K562 (cell line): ENCODE results near the gene AMDHD2. TPM values are rescaled to one million over a fixed set of nuclear protein-coding genes. Genes with fewer than 3 reads are reported as not detected.
"Not testable (repeated sequence)": the region's sequence is repeated elsewhere in the genome, so short reads cannot be mapped to it uniquely, and the experiment has no call there.

Experiments used
- ATAC-seq: fragments of 200-7000 bp; cut with Tn5 transposase; 3 replicates; pipeline ENCODE4 v1.9.1; 2020; ENCODE audit warnings: moderate library complexity
- BruUV-seq: library from RNA; stranded (reverse); fragments of 400-500 nt; replicated peaks from 2 replicates; lab custom pipeline; 2021; lab: Mats Ljungman, UMichigan
- CTCF ChIA-PET: fragments of 300-600 bp; formaldehyde crosslinking; extraction: SDS; loops from one replicate; lab custom pipeline; 2021; ENCODE audit warnings: low intra/inter-chr PET ratio; lab: Yijun Ruan, JAX
- POLR2A ChIA-PET: fragments of 300-600, 350-650 bp; sonication (Branson Sonifier 250); formaldehyde crosslinking; extraction: SDS; loops from one replicate; lab custom pipeline; 2021; ENCODE audit warnings: antibody characterized with exemption, inconsistent platforms; lab: Yijun Ruan, JAX
- DNase-seq, 4 experiments: peaks; one replicate each; pipeline versions ENCODE4 v3.0.0 to v3.0.0-alpha.2; 2011 to 2018; ENCODE audit warnings: low spot score in 3 of 4, mixed read lengths in 3 of 4; ENCODE audit errors: extremely low read depth in 1 of 4
- FAIRE-seq: peaks from 2 replicates; lab custom pipeline; 2011; peaks lifted over from hg19 to GRCh38; lab: Jason Lieb, UNC
- H2AFZ ChIP-seq: 2 replicates; pipeline ENCODE4 v1.6.0; 2011; ENCODE audit warnings: low read depth, low read length, control low read depth, inconsistent platforms
- H3K27ac ChIP-seq: fragments of 200-600 bp; 3 replicates; pipeline ENCODE4 v1.8.0; 2011; ENCODE audit warnings: low read depth, mild to moderate bottlenecking, control low read depth, inconsistent platforms, low read length, moderate library complexity, mixed read lengths; ENCODE audit errors: extremely low read depth
- H3K27me3 ChIP-seq, 2 experiments: fragments of 300-600 bp in 1 of 2; 2 replicates in 1 of 2; 3 replicates in 1 of 2; pipeline versions ENCODE4 v1.6.0 to v1.8.0; 2011; ENCODE audit warnings: inconsistent platforms in 2 of 2, low read length in 2 of 2, mild to moderate bottlenecking in 1 of 2, mixed read lengths in 1 of 2, moderate library complexity in 1 of 2; ENCODE audit not compliant: control insufficient read depth in 2 of 2, insufficient read depth in 2 of 2
- H3K36me3 ChIP-seq: fragments of 300-600 bp; 3 replicates; pipeline ENCODE4 v1.8.0; 2011; ENCODE audit warnings: mild to moderate bottlenecking, low read length, inconsistent platforms; ENCODE audit not compliant: control insufficient read depth, insufficient read depth
- H3K4me1 ChIP-seq, 2 experiments: fragments of 200-600 bp in 1 of 2; replicated peaks in 1 of 2; 2 replicates in 1 of 2; 3 replicates in 1 of 2; pipeline versions ENCODE4 v1.5.1 to v1.8.0; 2011; ENCODE audit warnings: inconsistent platforms in 2 of 2, low read length in 2 of 2, mild to moderate bottlenecking in 1 of 2, mixed read lengths in 1 of 2, moderate library complexity in 1 of 2; ENCODE audit not compliant: control insufficient read depth in 2 of 2, insufficient read depth in 2 of 2
- H3K4me2 ChIP-seq: 2 replicates; pipeline ENCODE4 v1.6.1; 2011; ENCODE audit warnings: low read length, control low read depth, inconsistent platforms, mixed read lengths; ENCODE audit not compliant: insufficient read depth
- H3K4me3 ChIP-seq: fragments of 200-600 bp; sonication (generic), shearing (Covaris generic); 2 replicates; pipeline ENCODE4 v1.5.1; 2016; ENCODE audit warnings: control low read depth, inconsistent platforms
- H3K79me2 ChIP-seq: fragments of 200-600 bp; 3 replicates; pipeline ENCODE4 v1.8.0; 2011; ENCODE audit warnings: low read length, inconsistent platforms; ENCODE audit not compliant: control insufficient read depth, insufficient read depth
- H3K9ac ChIP-seq, 2 experiments: 2 replicates each; pipeline versions ENCODE4 v1.6.0 to v1.6.1; 2011; ENCODE audit warnings: low read depth in 2 of 2, low read length in 2 of 2, control low read depth in 1 of 2, inconsistent platforms in 1 of 2, mild to moderate bottlenecking in 1 of 2, mixed read lengths in 1 of 2; ENCODE audit not compliant: insufficient read depth in 1 of 2
- H3K9me1 ChIP-seq: one replicate; pipeline ENCODE4 v1.6.0; 2011; ENCODE audit warnings: inconsistent platforms, mild to moderate bottlenecking, low read length, moderate library complexity; ENCODE audit not compliant: control insufficient read depth, insufficient read depth
- H3K9me3 ChIP-seq: replicated peaks from 2 replicates; pipeline ENCODE4 v1.5.1; 2011; ENCODE audit warnings: low read depth, low read length, inconsistent platforms; ENCODE audit not compliant: control insufficient read depth, insufficient read depth
- H4K20me1 ChIP-seq: replicated peaks from 2 replicates; pipeline ENCODE4 v1.6.1; 2011; ENCODE audit warnings: low read length, inconsistent platforms, mixed read lengths; ENCODE audit not compliant: control insufficient read depth, insufficient read depth
- ARID3B ChIP-seq: fragments of 250-450 bp; sonication (Bioruptor Pico); IDR thresholded peaks from 2 replicates; pipeline ENCODE4 v1.4.0; 2020; ENCODE audit warnings: borderline replicate concordance
- BCOR ChIP-seq: fragments of 450-650 bp; IDR thresholded peaks from 2 replicates; pipeline ENCODE4 v1.6.1; 2016
- HDAC2 ChIP-seq: fragments of 450-650 bp; IDR thresholded peaks from 2 replicates; pipeline ENCODE4 v1.6.1; 2016; ENCODE audit warnings: mild to moderate bottlenecking
- HNRNPH1 ChIP-seq: fragments of 200-400 bp; formaldehyde crosslinking; optimal IDR thresholded peaks from 2 replicates; pipeline ENCODE3; 2017; ENCODE audit warnings: low read depth, mild to moderate bottlenecking, low read length, moderate library complexity
- KDM1A ChIP-seq, 2 experiments: fragments of 450-650 bp; IDR thresholded peaks; 2 replicates each; pipeline ENCODE4 v1.6.1; 2016; ENCODE audit warnings: mild to moderate bottlenecking in 2 of 2
- KLF1 ChIP-seq: fragments of 450-650 bp; IDR thresholded peaks from 2 replicates; pipeline ENCODE4 v1.6.1; 2016; ENCODE audit warnings: missing genetic modification characterization, missing compliant biosample characterization
- PCBP1 ChIP-seq: fragments of 200-400 bp; formaldehyde crosslinking; IDR thresholded peaks from 2 replicates; pipeline ENCODE4 v1.6.1; 2018; ENCODE audit warnings: mild to moderate bottlenecking, low read depth, low read length; ENCODE audit not compliant: poor library complexity, severe bottlenecking
- RBM25 ChIP-seq: fragments of 200-400 bp; formaldehyde crosslinking; IDR thresholded peaks from 2 replicates; pipeline ENCODE4 v1.6.1; 2018; ENCODE audit warnings: low read length, low read depth, moderate library complexity; ENCODE audit not compliant: severe bottlenecking
- WGBS: fragments of 100-300 bp; shearing (Covaris generic); methylation state at CpG from one replicate; pipeline ENCODE4 v1.1.6; 2016; ENCODE audit warnings: low coverage, mixed read lengths; ENCODE audit not compliant: insufficient coverage; ENCODE audit errors: missing lambda C conversion rate; 5-methylcytosine and 5-hydroxymethylcytosine counted together
- in situ Hi-C: fragments of 300-500 bp; cut with MboI; formaldehyde crosslinking; loops from 4 replicates; pipeline ENCODE4 v1.15.0; 2018; ENCODE audit warnings: inconsistent platforms, mixed read lengths
- intact Hi-C: fragments of 100-400 bp; cut with micrococcal nuclease; formaldehyde crosslinking; loops from 2 replicates; pipeline ENCODE4 v1.14.2; 2022
- polyA plus RNA-seq, 8 experiments: library from polyadenylated mRNA; depleted of rRNA in 4 of 8; stranded (reverse) in 5 of 8; unstranded in 3 of 8; fragments of >200 nt; fragmentation: Nextera tagmentation in 2 of 8; fragmentation: Illumina TruSeq in 1 of 8; extraction: Ambion mirVana in 2 of 8; extraction: Trizol in 1 of 8; gene quantifications; 2 replicates each; pipeline versions ENCODE4 v1.2.1 to v1.2.3, GENCODE V29; 2011 to 2014; ENCODE audit warnings: inconsistent platforms in 1 of 8, missing spikeins in 1 of 8
- total RNA-seq, 7 experiments: library from RNA; depleted of rRNA in 6 of 7; stranded (reverse); fragments of >200 nt in 6 of 7; fragmentation: Illumina TruSeq in 2 of 7; extraction: Trizol in 2 of 7; gene quantifications; 2 replicates each; pipeline versions ENCODE4 v1.2.1 to v1.2.3, GENCODE V29; 2011 to 2021; ENCODE audit warnings: low replicate concordance in 1 of 7

AMDHD2 gene
- total and polyA plus RNA-seq, 9 of the 15 experiments (the other 6 are each of a cell fraction or from before 2014, with no cell fraction given), result 0.38 to 56.9 (median 18.3) TPM; not detected in 1

GRCh38 chr16:2533912-2534311, 13.7 kb downstream of the AMDHD2 start (continued):
- TF ChIP-seq PCBP1 (no peak), ARID3B (CRISPR knock-in tag) (no peak), KLF1 (tag) (no peak), HNRNPH1 (no peak)

DNA sequence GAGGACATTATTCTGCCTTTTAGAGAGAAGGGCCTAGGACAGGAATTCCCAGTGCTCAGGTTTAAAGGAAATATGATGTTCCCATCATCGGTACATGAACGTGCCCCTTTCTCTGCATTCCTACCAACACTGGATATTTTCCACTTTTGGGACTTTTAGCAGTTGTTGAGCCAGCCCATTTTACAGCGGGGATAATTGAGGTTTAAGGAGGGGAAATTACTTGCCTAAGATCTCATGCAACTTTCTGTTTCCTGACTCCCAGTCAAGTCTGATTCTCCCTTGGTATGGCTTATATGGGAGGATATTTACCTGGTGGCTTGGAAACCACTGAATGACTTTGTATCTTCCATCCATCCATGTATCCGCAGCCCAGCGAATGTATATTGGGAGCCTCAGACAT, 14.2 kb downstream of the AMDHD2 start:
- H3K36me3 ChIP-seq, result peaks cover 18% of the 10 kb centered on the region; the same call in 2 of the 3 replicates
- H3K27me3 ChIP-seq, CTCF ChIA-PET, H4K20me1 ChIP-seq, in situ Hi-C loops, H3K4me3 ChIP-seq, intact Hi-C loops, H3K9me1 ChIP-seq, H2AFZ ChIP-seq, H3K9ac ChIP-seq, POLR2A ChIA-PET, ATAC-seq, BruUV-seq, H3K9me3 ChIP-seq, FAIRE-seq, DNase-seq, H3K4me2 ChIP-seq, H3K27ac ChIP-seq: not testable (repeated sequence)
- TF ChIP-seq HDAC2 (0 out of 2 replicates have a peak, but pooled peaks have one; percentile 35), RBM25 (peak; percentile 73), BCOR (peak; percentile 80), KDM1A (IDR thresholded peaks at IDR 0.05) (peak in 1 of 2 experiments; percentile 56; a peak in 2 of 4 replicates)
- 82% methylated on average over 5 of the region's 5 CpGs for WGBS
- H3K4me1 ChIP-seq, result peaks cover 17 to 59% of the 10 kb centered on the region in 2 experiments; a peak in 4 of 5 replicates
- peaks cover 10% of the 10 kb centered on the region for H3K79me2 ChIP-seq
